Activated CD8-positive, alpha-beta memory T cell treated with anti-CD3 and anti-CD28 coated beads, Interleukin-2, amount 50 U/mL, for 4 hours (primary cell): ENCODE results near the gene DLGAP4.

Experiments used
- DNase-seq: peaks from one replicate; pipeline ENCODE4 v3.0.0-alpha.2; 2020

Gene DLGAP4

GRCh38 chr20:36310215-36310981 is 4.3 kb downstream of the DLGAP4 start:
- DNase-seq, result no peak

DNA sequence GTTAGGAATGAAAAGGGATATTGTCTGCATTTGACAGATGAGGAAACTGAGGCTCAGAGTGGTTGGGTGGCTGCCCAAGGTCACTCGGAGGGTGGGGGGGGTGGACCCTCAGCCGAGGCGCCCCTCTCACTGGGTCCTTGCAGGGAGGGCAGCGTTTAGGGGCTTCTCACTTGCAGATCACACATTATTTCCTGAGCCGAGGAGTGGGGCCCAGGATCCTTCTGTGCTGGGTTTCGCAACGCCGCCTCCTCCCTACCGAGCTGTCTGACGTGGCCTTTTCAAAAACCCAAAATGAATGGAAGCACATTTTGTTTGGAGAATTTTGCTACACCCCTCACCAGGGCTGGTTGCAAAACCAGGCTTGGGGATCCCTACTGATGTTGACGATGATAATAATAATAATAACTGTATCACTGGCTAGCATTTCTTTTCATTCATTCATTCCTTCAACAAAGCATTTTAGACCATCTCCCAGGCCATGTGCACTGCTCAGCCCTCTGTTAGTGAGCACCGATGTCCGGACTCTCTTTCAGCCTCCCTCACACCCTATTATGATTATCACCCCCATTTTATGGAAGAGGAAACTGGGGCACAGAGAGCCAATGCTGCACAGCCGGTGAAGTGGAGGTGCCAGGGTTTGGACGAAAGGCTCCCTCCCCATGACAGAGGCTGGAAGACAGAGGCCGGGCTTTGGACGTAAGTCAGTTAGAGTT is 5.2 kb downstream of the DLGAP4 start:
- no peak for DNase-seq

GRCh38 chr20:36311854-36312723 is 6.0 kb downstream of the DLGAP4 start:
- DNase-seq, result no peak

DNA sequence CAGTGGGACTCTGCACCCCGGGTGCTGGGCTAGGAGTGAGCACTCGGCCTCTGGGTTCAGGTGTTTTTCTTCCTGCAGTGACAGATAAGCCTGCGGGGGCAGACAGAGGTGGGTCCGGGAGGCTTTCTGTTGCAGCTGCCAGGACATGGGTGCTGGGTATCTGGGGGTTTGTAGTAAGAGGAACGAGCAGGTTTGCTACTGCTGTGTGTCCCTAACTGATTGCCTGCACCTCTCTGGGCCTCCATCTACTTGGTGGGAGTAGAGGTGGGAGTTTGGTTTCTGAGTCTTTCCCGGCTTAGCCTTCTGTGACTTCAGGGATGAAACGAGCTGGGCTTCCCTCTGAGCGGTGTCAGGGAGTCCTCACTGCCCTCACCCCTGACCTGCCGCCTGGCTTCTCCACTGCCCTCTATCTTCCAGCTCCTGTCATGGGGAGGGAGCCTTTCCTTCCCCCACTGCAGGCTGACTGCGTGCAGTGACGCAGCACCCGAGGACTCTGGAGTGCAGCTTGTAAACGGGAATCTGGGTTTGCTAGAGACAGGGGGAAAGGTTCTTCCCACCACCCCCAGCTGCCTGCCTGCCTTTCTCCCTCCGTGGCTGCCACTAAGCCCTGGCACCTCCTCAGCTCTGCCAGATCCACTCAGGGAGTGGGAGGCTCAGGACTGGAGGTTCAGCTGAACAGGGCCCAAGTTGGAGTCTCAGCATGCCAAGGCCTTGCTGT is 6.7 kb downstream of the DLGAP4 start:
- DNase-seq, result no peak

- no peak for DNase-seq
Observed at GRCh38 chr20:36313476-36313875, 7.3 kb downstream of the DLGAP4 start.

DNA sequence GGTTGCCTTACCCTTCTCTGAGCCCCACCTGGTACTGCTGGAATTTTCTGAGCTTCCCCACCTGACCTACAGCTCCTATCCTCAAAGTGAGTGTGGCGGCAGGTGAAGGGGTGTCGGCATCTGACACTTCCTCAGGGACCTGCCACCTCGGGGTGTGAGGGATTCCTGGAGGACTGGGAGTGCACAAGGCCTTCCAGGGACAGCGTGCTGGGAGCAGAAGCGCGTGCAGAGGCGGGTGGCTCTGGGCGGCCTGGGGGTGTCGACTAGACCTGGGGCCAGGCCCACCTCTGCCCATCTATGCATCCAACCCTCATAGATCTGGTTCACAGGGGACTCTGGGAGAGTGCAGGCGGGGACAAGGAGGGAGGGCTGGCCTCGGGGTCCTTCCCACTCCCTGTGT is 7.8 kb downstream of the DLGAP4 start:
- no peak for DNase-seq

DNA sequence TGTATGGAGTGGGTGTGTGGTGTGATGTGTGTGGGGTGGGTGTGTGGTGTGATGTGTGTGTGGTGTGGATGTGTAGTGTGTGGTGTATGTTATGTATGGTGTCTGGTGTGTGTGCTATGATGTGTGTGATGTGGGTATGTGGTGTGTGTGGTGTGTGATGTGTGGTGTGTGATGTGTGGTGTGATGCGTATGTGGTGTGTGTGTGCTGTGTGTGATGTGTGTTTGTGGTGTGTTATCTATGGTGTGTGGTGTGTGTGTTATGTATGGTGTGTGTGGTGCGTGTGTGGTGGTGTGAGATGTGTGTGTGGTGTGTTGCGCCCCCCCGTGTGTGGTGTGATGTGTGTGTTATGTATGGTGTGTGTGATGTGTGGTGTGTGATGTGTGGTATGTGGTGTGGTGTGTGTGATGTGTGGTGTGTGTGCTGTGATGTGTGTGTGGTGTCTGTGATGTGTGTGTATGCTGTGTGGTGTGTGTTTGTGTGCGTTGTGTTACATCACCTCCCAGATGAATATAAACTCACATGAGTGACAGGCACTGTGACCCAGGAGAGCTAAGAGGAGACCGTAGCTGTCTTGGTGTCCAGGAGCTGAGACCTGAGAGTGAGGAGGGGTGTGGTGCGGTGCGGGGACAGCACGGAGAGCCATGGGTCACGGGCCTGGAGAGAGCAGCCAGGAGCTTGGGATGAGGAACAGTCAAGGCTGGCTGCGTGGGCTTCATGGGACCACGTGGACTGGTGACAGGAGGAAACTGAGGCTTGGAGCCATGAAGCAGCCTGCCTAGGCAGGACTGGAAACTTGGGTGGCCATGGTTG is 8.8 kb downstream of the DLGAP4 start:
- no peak for DNase-seq

- DNase-seq, result no peak
Observed at GRCh38 chr20:36315545-36316351, 9.6 kb downstream of the DLGAP4 start.

DNA sequence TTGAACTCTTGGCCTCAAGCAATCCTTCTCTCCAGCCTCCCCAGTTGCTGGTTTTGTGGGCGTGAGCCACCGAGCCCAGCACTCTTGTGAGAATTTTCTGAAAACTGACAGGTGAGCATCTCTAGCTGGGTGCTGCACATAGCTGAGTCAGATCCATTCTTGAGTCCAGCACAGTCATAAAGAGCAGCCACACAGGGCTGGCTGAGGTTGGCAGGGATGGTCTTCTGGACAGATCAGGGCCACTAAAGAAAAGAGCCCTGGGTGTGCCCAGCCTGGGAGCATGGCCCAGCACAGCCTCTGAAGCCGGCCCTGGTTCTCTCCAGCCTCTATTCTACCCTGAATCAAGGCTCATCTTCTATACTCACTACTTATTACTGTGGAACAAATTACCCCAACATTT is 11.5 kb downstream of the DLGAP4 start:
- DNase-seq, result no peak

- DNase-seq, result no peak
Observed at GRCh38 chr20:36318166-36318565, 12.0 kb downstream of the DLGAP4 start.

- DNase-seq, result no peak
Observed at GRCh38 chr20:36319356-36320260, 13.5 kb downstream of the DLGAP4 start.

DNA sequence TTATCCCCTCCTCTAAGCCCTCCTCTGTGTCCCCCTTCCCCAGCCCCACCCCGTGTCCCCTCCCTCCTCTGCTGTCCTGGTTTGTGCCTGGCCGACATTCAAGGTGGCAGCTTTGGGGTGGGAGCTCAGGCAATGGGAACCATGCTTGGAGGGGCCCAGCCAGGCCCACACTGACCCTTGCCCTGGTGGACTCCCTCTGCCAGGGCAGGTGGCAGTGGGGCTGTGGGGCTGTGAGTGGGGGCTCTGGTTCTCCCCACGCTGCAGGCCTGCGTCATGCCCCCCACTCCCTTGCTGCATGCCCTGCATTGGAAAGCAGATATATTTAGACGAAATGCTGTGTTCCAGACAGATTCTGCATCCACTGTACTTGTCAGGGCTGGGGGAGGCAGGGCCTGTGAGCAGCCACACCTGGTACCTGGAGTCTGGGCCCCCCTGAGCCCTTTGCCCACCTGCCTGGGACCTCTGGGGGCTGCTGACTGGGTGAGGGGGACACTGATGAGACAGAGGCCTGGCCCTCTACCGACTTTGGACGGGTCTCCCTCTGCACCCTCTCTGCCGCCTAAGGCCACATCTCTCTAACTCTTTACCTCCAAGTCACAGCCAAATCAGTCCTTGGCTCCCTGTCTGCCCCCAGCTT is 14.2 kb downstream of the DLGAP4 start:
- DNase-seq, result no peak

DNA sequence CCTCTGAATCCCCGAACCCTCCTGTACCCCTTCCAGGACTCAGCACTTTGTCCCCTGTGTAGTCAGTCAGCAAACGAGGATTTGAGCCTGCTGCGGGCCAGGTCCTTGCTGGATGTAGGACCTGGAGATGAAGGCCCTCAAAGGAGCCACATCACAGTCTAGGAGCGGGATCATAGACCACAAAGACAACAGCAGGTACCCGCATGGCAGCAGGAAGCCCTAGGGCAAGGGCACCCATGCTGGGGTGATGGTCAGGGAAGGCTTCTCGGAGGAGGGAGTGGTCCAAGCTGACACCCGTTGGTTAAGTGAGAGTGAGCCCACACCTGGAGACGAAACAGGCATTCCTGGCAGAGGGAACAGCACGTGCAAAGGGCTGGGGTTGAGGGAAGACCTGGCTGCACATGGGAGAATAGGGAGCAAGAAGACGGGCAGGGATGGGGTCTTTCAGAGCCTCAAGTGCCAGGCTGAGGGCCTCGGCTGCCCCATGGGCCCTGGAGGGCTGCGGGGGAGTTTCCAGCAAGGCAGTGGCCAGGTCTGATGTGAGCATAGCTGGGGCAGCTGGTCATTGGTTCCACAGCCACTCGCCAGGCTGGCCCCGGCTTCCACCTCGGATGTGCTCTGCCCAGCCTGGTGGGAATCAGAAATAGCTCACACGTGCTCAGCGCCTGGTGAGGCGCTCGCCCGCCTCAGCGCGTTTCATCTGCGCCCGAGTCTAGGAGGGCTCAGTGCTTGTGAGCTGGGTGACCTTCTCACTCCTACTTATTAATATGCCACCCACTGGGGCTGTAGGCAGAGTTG is 15.0 kb downstream of the DLGAP4 start:
- DNase-seq, result no peak

- DNase-seq, result no peak
Observed at GRCh38 chr20:36322131-36322530, 16.0 kb downstream of the DLGAP4 start.

- no peak for DNase-seq
Observed at GRCh38 chr20:36330091-36330490, 24.0 kb downstream of the DLGAP4 start.

DNA sequence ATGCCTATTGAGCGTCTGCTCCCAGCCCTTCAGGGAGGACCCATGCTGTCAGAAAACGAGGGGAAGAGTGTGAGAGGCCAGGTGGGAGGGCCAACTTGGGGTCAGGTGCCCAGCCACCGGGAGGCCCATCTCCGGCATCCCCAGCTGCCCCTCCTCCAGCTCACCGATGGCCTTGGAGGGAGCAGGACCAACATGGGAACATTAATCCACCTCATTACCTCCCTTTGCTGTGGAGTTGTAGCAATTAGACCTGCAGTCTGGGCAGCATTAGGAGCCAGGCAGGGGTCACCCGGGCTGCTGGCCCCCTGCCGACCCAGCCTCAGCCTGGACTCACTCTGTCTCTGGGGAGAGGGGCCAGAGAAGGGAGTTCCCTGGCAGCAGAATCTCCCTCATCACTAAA is 25.1 kb downstream of the DLGAP4 start:
- DNase-seq, result no peak

GRCh38 chr20:36333841-36334240 is 27.7 kb downstream of the DLGAP4 start:
- no peak for DNase-seq
